A673 (cell line): Measurements from ENCODE around the gene KIAA0753.

Experiments
- EZH2 ChIP-seq: fragments of 200-600 bp; sonication (generic); IDR thresholded peaks from 2 replicates; pipeline ENCODE4 v1.6.1; 2017; ENCODE audit warnings: borderline replicate concordance, low read depth, mild to moderate bottlenecking, mixed read lengths, antibody characterized with exemption, low read length; ENCODE audit not compliant: poor library complexity, severe bottlenecking
- TF ChIP-seq, protein P1 (sequence below): fragments of 300-800, 200-600 bp; sonication (generic); conservative IDR thresholded peaks from 2 replicates; pipeline ENCODE4 v1.5.1; 2017; ENCODE audit warnings: low read depth, mild to moderate bottlenecking, antibody characterized with exemption, low read length, moderate library complexity, mixed read lengths

DNA sequence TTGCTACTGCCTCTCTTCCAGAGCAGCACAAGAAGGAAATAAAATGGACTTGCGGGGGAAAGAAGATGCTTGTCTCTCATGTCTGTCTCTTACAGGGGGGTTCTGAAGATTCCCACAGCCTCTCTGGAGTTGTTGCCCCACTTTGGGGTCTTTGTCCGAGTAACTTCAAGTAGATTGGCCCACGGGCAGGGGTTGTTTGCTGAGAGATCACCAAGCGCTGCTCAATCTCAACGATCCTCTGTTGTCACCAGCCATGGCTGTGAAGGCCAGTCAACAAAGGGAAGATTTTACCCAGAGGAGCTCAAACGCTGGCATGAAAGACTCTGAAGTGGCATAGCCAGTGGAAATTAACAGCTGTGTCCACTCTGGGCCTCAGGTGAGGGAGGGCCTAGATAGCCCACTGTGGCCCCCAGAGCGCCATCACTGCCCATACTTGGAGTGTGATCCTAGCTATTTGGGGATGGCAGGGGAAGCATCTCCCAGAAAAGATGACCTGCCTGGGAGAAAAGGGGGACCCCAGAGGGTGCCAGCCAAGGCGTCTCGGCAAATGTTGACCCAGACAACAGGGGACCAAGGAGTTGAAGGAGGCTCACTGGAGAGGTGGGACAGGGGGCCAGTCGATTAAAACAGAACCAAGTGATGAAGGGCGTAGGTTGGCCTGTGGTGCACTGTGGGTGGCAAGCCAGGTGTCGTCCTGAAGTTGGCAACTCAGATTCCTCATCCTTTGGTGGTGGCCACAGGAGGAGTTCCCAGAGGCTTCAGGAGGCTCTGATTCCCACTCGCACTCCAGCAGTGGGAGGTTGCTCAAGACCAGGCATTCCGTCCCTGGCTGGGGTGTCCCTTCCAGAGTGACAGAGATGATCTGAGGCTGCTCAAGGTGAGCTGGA, 44.6 kb upstream of the KIAA0753 start:
- TF ChIP-seq, protein P1, sequence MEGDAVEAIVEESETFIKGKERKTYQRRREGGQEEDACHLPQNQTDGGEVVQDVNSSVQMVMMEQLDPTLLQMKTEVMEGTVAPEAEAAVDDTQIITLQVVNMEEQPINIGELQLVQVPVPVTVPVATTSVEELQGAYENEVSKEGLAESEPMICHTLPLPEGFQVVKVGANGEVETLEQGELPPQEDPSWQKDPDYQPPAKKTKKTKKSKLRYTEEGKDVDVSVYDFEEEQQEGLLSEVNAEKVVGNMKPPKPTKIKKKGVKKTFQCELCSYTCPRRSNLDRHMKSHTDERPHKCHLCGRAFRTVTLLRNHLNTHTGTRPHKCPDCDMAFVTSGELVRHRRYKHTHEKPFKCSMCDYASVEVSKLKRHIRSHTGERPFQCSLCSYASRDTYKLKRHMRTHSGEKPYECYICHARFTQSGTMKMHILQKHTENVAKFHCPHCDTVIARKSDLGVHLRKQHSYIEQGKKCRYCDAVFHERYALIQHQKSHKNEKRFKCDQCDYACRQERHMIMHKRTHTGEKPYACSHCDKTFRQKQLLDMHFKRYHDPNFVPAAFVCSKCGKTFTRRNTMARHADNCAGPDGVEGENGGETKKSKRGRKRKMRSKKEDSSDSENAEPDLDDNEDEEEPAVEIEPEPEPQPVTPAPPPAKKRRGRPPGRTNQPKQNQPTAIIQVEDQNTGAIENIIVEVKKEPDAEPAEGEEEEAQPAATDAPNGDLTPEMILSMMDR: no peak
- TF ChIP-seq EZH2: no peak
